ENCODE results near the gene PEX6. TPM values are rescaled to one million over a fixed set of nuclear protein-coding genes. Genes with fewer than 3 reads are reported as not detected.

PEX6 gene
- total and polyA plus RNA-seq, 2 donors (not counting 3 experiments of a cell fraction or from before 2014, with no cell fraction given): 9.9 to 11.2 TPM

DNA sequence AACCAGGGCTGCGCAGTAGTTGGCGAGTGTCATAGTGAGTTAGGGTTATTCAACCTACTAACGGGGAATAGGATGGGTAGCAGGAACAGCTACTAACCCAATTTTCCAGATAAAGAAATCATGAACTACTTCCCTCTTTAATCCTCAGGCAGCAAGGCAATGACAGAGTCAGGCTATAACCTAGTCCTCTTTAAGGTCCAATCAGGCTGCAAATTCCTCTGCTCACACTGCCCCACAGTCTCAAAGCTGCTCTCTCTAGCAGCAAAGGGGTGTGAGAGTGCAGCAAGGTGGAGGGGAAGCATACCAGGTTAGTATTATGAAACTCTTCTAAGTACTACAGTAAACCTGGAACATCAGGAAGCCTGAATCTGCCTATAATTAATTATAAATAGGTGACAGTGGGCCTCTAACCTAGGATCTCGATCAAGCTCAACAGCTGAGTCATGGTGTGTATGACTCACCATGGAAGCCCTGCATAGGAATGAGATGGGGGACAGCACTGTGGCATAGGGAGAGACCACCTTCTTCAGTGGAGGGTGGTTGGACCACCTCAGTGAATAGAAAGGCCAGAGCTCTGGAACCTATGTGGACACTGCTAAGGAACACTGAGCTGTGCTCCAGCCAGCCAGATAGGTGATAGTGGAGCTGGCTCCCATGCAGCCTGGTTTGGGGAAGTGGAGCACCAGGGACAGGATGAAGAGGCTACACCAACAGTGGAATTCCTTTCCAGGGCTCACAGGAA is 7.9 kb downstream of the PEX6 start:
- dilution Hi-C loops (cut with MboI; ENCODE audit: extremely low pct_ligation_motif_present, low sequenced_read_pairs) (no loop called here), intact Hi-C loops (cut with micrococcal nuclease) (no loop called here)
- Histone ChIP-seq H2AFZ (ENCODE audit: low read depth, low read length) (no peak overlapping the region), H3K9ac (replicated peaks; ENCODE audit: extremely low read depth, insufficient read depth, low read length) (no peak overlapping the region), H3K4me1 (ENCODE audit: control insufficient read depth, extremely low read depth, insufficient read depth, low read length) (peaks cover 5% of the 10 kb centered on the region), H3K4me2 (ENCODE audit: insufficient read depth, low read length) (no peak overlapping the region), H3K9me1 (replicated peaks; ENCODE audit: control insufficient read depth, extremely low read depth, insufficient read depth, low read length) (no peaks in the 10 kb centered on the region), H4K20me1 (replicated peaks; ENCODE audit: control insufficient read depth, extremely low read depth, insufficient read depth, low read length) (no peaks in the 10 kb centered on the region), H3K27ac (ENCODE audit: insufficient read depth, low read depth, low read length) (no peak overlapping the region), H3K9me3 (replicated peaks; ENCODE audit: control insufficient read depth, insufficient read depth, low read length) (no peaks in the 10 kb centered on the region), H3K4me3 (replicated peaks in 1 of 3; ENCODE audit: insufficient read depth in 1 of 3, low read depth in 1 of 3, low read length in 3 of 3) (no peak overlapping the region), H3K36me3 (ENCODE audit: control insufficient read depth in 2 of 2, extremely low read depth in 1 of 2, insufficient read depth in 2 of 2, low read length in 2 of 2) (peaks cover 0 to 11% of the 10 kb centered on the region in 2 experiments), H3K27me3 (ENCODE audit: control insufficient read depth in 2 of 2, insufficient read depth in 2 of 2, low read length in 2 of 2) (no peaks in the 10 kb centered on the region), H3K79me2 (ENCODE audit: control insufficient read depth, insufficient read depth, low read length) (no peaks in the 10 kb centered on the region)
- FAIRE-seq (peak; percentile 68), DNase-seq (ENCODE audit: low read depth, low spot score) (peak; percentile 29)
- ChIA-PET CTCF (interaction anchor here (1.1 kb wide), 2 partner anchors 35 to 173 kb away, joined by 3 to 4 read pairs; no protein-coding TSS in a partner anchor), POLR2A (no interaction called here)
- TF ChIP-seq POLR2AphosphoS5 (IDR thresholded peaks at IDR 0.05; ENCODE audit: insufficient read depth, low read depth, low read length) (no peak), MYC (IDR thresholded peaks at IDR 0.05; ENCODE audit: low read depth, low read length) (no peak), POLR2A (IDR thresholded peaks at IDR 0.05; ENCODE audit: low read depth, low read length) (no peak), GATA2 (IDR thresholded peaks at IDR 0.05; ENCODE audit: insufficient read depth, insufficient read length, low read depth, low read length) (no peak), JUN (IDR thresholded peaks at IDR 0.05; ENCODE audit: borderline replicate concordance, insufficient read depth, insufficient read length, low read depth) (peak; percentile 74), FOS (IDR thresholded peaks at IDR 0.05; ENCODE audit: borderline replicate concordance, insufficient read depth, low read length) (peak; percentile 80), EZH2 (IDR thresholded peaks at IDR 0.05; ENCODE audit: borderline replicate concordance, low read depth, low read length, severe bottlenecking) (no peak)
- TF ChIP-seq, protein P1, sequence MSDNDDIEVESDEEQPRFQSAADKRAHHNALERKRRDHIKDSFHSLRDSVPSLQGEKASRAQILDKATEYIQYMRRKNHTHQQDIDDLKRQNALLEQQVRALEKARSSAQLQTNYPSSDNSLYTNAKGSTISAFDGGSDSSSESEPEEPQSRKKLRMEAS (IDR thresholded peaks at IDR 0.05; ENCODE audit: insufficient read depth, insufficient read length): no peak
- TF ChIP-seq, protein P2, sequence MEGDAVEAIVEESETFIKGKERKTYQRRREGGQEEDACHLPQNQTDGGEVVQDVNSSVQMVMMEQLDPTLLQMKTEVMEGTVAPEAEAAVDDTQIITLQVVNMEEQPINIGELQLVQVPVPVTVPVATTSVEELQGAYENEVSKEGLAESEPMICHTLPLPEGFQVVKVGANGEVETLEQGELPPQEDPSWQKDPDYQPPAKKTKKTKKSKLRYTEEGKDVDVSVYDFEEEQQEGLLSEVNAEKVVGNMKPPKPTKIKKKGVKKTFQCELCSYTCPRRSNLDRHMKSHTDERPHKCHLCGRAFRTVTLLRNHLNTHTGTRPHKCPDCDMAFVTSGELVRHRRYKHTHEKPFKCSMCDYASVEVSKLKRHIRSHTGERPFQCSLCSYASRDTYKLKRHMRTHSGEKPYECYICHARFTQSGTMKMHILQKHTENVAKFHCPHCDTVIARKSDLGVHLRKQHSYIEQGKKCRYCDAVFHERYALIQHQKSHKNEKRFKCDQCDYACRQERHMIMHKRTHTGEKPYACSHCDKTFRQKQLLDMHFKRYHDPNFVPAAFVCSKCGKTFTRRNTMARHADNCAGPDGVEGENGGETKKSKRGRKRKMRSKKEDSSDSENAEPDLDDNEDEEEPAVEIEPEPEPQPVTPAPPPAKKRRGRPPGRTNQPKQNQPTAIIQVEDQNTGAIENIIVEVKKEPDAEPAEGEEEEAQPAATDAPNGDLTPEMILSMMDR (IDR thresholded peaks at IDR 0.05; ENCODE audit: extremely low read depth in 1 of 2, insufficient read depth in 1 of 2, low read depth in 1 of 2, low read length in 2 of 2): no peak
- no TSS peak for BruUV-seq (replicated peaks)

Measured in endothelial cell of umbilical vein (primary cell).